DND-41 (cell line): ENCODE results near the gene DDRGK1.
"Not testable (repeated sequence)": the region's sequence is repeated elsewhere in the genome, so short reads cannot be mapped to it uniquely, and the experiment has no call there.

Experiments
- ATAC-seq: fragments of 200-7000 bp; cut with Tn5 transposase; 3 replicates; pipeline ENCODE4 v1.9.1; 2021; ENCODE audit warnings: low read depth; ENCODE audit not compliant: insufficient read depth
- DNase-seq: peaks from one replicate; pipeline ENCODE4 v3.0.0-alpha.2; 2020
- H2AFZ ChIP-seq: 2 replicates; pipeline ENCODE4 v1.6.0; 2012; ENCODE audit warnings: low read depth, low read length
- H3K27ac ChIP-seq: 2 replicates; pipeline ENCODE4 v1.5.1; 2012; ENCODE audit warnings: low read length, inconsistent platforms
- H3K27me3 ChIP-seq: fragments of 200-600 bp; sonication (generic); 2 replicates; pipeline ENCODE4 v1.6.0; 2012; ENCODE audit warnings: low read length, mild to moderate bottlenecking, inconsistent platforms; ENCODE audit not compliant: insufficient read depth, poor library complexity
- H3K36me3 ChIP-seq: 2 replicates; pipeline ENCODE4 v1.5.1; 2012; ENCODE audit warnings: low read length, inconsistent platforms; ENCODE audit not compliant: insufficient read depth
- H3K4me1 ChIP-seq: 2 replicates; pipeline ENCODE4 v1.5.1; 2012; ENCODE audit warnings: mild to moderate bottlenecking, low read length; ENCODE audit not compliant: insufficient read depth
- H3K4me2 ChIP-seq: 2 replicates; pipeline ENCODE4 v1.6.0; 2012; ENCODE audit warnings: mild to moderate bottlenecking, moderate library complexity, low read length, inconsistent platforms; ENCODE audit not compliant: insufficient read depth
- H3K4me3 ChIP-seq, 2 experiments: fragments of 200-600 bp in 1 of 2; shearing (Covaris generic) in 1 of 2; 2 replicates each; pipeline ENCODE4 v1.5.1; 2012 to 2016; ENCODE audit warnings: inconsistent platforms in 2 of 2, low read length in 2 of 2, mild to moderate bottlenecking in 2 of 2, low read depth in 1 of 2, moderate library complexity in 1 of 2
- H3K79me2 ChIP-seq: 2 replicates; pipeline ENCODE4 v1.6.0; 2012; ENCODE audit warnings: low read length, inconsistent platforms; ENCODE audit not compliant: insufficient read depth
- H3K9ac ChIP-seq: 2 replicates; pipeline ENCODE4 v1.6.0; 2012; ENCODE audit warnings: low read depth, mild to moderate bottlenecking, inconsistent platforms, low read length, moderate library complexity
- H3K9me3 ChIP-seq: 2 replicates; pipeline ENCODE4 v1.5.1; 2012; ENCODE audit warnings: low read length, moderate library complexity, mild to moderate bottlenecking, inconsistent platforms; ENCODE audit not compliant: insufficient read depth, severe bottlenecking
- H4K20me1 ChIP-seq: 2 replicates; pipeline ENCODE4 v1.6.0; 2012; ENCODE audit warnings: low read length; ENCODE audit not compliant: insufficient read depth
- CTCF ChIP-seq: IDR thresholded peaks from 2 replicates; pipeline ENCODE4 v1.5.1; 2012; ENCODE audit warnings: borderline replicate concordance, low read length, moderate library complexity, mild to moderate bottlenecking; ENCODE audit not compliant: poor library complexity, severe bottlenecking; ENCODE audit errors: extremely low read depth
- EZH2 ChIP-seq: IDR thresholded peaks from 3 replicates; pipeline ENCODE4 v1.6.1; 2012; ENCODE audit warnings: borderline replicate concordance, low read depth, mild to moderate bottlenecking, moderate library complexity, low read length, inconsistent platforms; ENCODE audit not compliant: severe bottlenecking

DDRGK1 gene

DNA sequence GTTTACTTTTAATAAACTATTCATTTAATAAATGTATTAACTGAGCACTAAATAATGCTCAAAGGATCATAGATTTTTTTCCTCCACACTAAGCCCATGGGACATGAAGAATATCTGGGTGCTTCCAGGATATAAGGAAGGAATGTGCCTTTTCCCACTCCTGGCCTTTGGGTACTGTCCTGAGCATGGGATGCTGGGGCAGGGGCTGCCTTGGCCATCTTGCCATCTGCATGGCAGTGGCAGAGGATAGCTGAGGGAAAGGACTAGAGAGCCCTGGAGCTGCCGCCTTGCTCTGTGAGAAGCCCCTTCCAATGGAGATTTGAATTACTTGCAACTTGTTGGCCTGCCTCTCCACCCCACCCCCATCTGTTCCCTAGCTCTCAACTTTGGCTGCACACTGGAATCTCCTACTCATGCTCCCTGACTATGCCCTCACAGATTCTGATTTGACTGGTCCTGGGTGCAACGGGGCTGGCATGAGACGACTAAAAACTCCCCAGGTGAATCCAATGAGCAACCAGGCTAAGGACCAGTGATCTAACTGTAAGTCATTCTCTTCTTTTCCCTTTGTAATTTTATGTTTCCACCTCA, 15.6 kb downstream of the DDRGK1 start:
- Histone ChIP-seq H3K27ac (no peak overlapping the region), H3K9ac (no peak overlapping the region), H3K4me2 (no peak overlapping the region), H3K36me3 (peaks cover 48% of the 10 kb centered on the region), H3K79me2 (no peaks in the 10 kb centered on the region), H4K20me1 (peaks cover 15% of the 10 kb centered on the region), H3K4me1 (no peaks in the 10 kb centered on the region), H2AFZ (no peak overlapping the region), H3K4me3 (no peak overlapping the region), H3K9me3 (no peaks in the 10 kb centered on the region), H3K27me3 (no peaks in the 10 kb centered on the region)
- ATAC-seq (no peak), DNase-seq (no peak)
- TF ChIP-seq EZH2: no peak
- no peak for TF ChIP-seq CTCF

GRCh38 chr20:3187861-3188260, 16.6 kb downstream of the DDRGK1 start:
- H3K9ac ChIP-seq, DNase-seq, H3K4me2 ChIP-seq, H3K79me2 ChIP-seq, ATAC-seq, H3K27ac ChIP-seq, H3K4me1 ChIP-seq, H3K4me3 ChIP-seq, H2AFZ ChIP-seq, H3K9me3 ChIP-seq, H3K27me3 ChIP-seq: not testable (repeated sequence)
- Histone ChIP-seq H4K20me1 (peaks cover 15% of the 10 kb centered on the region), H3K36me3 (peaks cover 39% of the 10 kb centered on the region)

DNA sequence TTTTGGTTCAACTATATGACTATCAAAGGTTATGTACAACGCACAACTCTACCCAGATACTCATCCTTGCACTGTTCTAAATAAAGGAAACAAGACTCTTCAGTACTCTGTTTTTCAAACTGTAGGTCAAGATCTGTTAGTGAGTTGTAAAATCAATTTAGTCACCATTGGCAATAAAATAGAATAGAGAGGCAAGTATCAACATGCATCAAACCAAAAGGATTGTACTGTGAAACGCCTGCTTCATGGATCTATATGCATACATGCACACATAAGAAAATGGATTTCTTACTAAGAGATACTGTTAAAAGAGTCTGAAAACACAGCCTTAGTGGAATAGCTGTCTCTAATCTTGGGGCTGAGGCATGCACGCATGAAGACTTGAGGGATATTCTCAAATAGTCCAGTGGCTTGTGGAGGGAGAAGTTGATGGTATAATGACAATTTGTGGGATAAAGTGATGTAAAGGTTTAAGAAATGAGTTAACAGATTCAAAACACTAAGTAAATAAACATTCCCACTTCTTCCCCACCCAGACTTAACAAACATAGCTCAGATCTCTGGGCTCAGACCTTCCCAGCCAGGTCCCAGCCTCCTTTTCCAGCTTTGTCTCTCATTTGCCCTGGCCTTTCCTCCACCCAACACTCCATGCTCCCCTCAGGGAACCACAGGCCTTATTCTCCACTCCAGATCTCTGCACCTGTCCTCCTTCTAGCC, 20.4 kb downstream of the DDRGK1 start:
- TF ChIP-seq CTCF (no peak), EZH2 (no peak)
- Histone ChIP-seq H4K20me1 (no peaks in the 10 kb centered on the region), H3K4me3 (no peak overlapping the region), H3K9ac (no peak overlapping the region), H3K9me3 (no peaks in the 10 kb centered on the region), H3K4me1 (no peaks in the 10 kb centered on the region), H3K4me2 (no peak overlapping the region), H3K27ac (no peak overlapping the region), H2AFZ (no peak overlapping the region), H3K36me3 (peaks cover 3% of the 10 kb centered on the region), H3K79me2 (no peaks in the 10 kb centered on the region), H3K27me3 (no peaks in the 10 kb centered on the region)
- no peak for DNase-seq
- no peak for ATAC-seq

GRCh38 chr20:3182429-3182828, 22.1 kb downstream of the DDRGK1 start:
- not testable (repeated sequence) for H3K4me3 ChIP-seq, H3K9me3 ChIP-seq, H3K79me2 ChIP-seq, H3K9ac ChIP-seq, H3K27ac ChIP-seq, ATAC-seq, H3K4me2 ChIP-seq, H3K27me3 ChIP-seq, H3K36me3 ChIP-seq, DNase-seq, H2AFZ ChIP-seq, H3K4me1 ChIP-seq, H4K20me1 ChIP-seq
